Measurements from ENCODE around the gene SNX19.

- TF ChIP-seq, protein P1, sequence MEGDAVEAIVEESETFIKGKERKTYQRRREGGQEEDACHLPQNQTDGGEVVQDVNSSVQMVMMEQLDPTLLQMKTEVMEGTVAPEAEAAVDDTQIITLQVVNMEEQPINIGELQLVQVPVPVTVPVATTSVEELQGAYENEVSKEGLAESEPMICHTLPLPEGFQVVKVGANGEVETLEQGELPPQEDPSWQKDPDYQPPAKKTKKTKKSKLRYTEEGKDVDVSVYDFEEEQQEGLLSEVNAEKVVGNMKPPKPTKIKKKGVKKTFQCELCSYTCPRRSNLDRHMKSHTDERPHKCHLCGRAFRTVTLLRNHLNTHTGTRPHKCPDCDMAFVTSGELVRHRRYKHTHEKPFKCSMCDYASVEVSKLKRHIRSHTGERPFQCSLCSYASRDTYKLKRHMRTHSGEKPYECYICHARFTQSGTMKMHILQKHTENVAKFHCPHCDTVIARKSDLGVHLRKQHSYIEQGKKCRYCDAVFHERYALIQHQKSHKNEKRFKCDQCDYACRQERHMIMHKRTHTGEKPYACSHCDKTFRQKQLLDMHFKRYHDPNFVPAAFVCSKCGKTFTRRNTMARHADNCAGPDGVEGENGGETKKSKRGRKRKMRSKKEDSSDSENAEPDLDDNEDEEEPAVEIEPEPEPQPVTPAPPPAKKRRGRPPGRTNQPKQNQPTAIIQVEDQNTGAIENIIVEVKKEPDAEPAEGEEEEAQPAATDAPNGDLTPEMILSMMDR (IDR thresholded peaks at IDR 0.05) = no peak
- TF ChIP-seq POLR2A (IDR thresholded peaks at IDR 0.05) = no peak
- no peak for TF ChIP-seq POLR2AphosphoS5 (IDR thresholded peaks at IDR 0.05)
- TF ChIP-seq EP300 (IDR thresholded peaks at IDR 0.05; ENCODE audit: low read depth) = no peak
Measured at GRCh38 chr11:130881475-130882137, 34.7 kb downstream of the SNX19 start.
